K562 (cell line): ENCODE measurements around the gene LIMD2. TPM values are rescaled to one million over a fixed set of nuclear protein-coding genes. Genes with fewer than 3 reads are reported as not detected.

Experiments used
- ATAC-seq: fragments of 200-7000 bp; cut with Tn5 transposase; 3 replicates; pipeline ENCODE4 v1.9.1; 2020; ENCODE audit warnings: moderate library complexity
- BruUV-seq: library from RNA; stranded (reverse); fragments of 400-500 nt; replicated peaks from 2 replicates; lab custom pipeline; 2021; lab: Mats Ljungman, UMichigan
- CTCF ChIA-PET: fragments of 300-600 bp; formaldehyde crosslinking; extraction: SDS; loops from one replicate; lab custom pipeline; 2021; ENCODE audit warnings: low intra/inter-chr PET ratio; lab: Yijun Ruan, JAX
- POLR2A ChIA-PET: fragments of 300-600, 350-650 bp; sonication (Branson Sonifier 250); formaldehyde crosslinking; extraction: SDS; loops from one replicate; lab custom pipeline; 2021; ENCODE audit warnings: antibody characterized with exemption, inconsistent platforms; lab: Yijun Ruan, JAX
- DNase-seq, 4 experiments: peaks; one replicate each; pipeline versions ENCODE4 v3.0.0 to v3.0.0-alpha.2; 2011 to 2018; ENCODE audit warnings: low spot score in 3 of 4, mixed read lengths in 3 of 4; ENCODE audit errors: extremely low read depth in 1 of 4
- FAIRE-seq: peaks from 2 replicates; lab custom pipeline; 2011; peaks lifted over from hg19 to GRCh38; lab: Jason Lieb, UNC
- H2AFZ ChIP-seq: 2 replicates; pipeline ENCODE4 v1.6.0; 2011; ENCODE audit warnings: low read depth, low read length, control low read depth, inconsistent platforms
- H3K27ac ChIP-seq: fragments of 200-600 bp; 3 replicates; pipeline ENCODE4 v1.8.0; 2011; ENCODE audit warnings: low read depth, mild to moderate bottlenecking, control low read depth, inconsistent platforms, low read length, moderate library complexity, mixed read lengths; ENCODE audit errors: extremely low read depth
- H3K27me3 ChIP-seq, 2 experiments: fragments of 300-600 bp in 1 of 2; 2 replicates in 1 of 2; 3 replicates in 1 of 2; pipeline versions ENCODE4 v1.6.0 to v1.8.0; 2011; ENCODE audit warnings: inconsistent platforms in 2 of 2, low read length in 2 of 2, mild to moderate bottlenecking in 1 of 2, mixed read lengths in 1 of 2, moderate library complexity in 1 of 2; ENCODE audit not compliant: control insufficient read depth in 2 of 2, insufficient read depth in 2 of 2
- H3K36me3 ChIP-seq: fragments of 300-600 bp; 3 replicates; pipeline ENCODE4 v1.8.0; 2011; ENCODE audit warnings: mild to moderate bottlenecking, low read length, inconsistent platforms; ENCODE audit not compliant: control insufficient read depth, insufficient read depth
- H3K4me1 ChIP-seq, 2 experiments: fragments of 200-600 bp in 1 of 2; replicated peaks in 1 of 2; 2 replicates in 1 of 2; 3 replicates in 1 of 2; pipeline versions ENCODE4 v1.5.1 to v1.8.0; 2011; ENCODE audit warnings: inconsistent platforms in 2 of 2, low read length in 2 of 2, mild to moderate bottlenecking in 1 of 2, mixed read lengths in 1 of 2, moderate library complexity in 1 of 2; ENCODE audit not compliant: control insufficient read depth in 2 of 2, insufficient read depth in 2 of 2
- H3K4me2 ChIP-seq: 2 replicates; pipeline ENCODE4 v1.6.1; 2011; ENCODE audit warnings: low read length, control low read depth, inconsistent platforms, mixed read lengths; ENCODE audit not compliant: insufficient read depth
- H3K4me3 ChIP-seq: fragments of 200-600 bp; sonication (generic), shearing (Covaris generic); 2 replicates; pipeline ENCODE4 v1.5.1; 2016; ENCODE audit warnings: control low read depth, inconsistent platforms
- H3K79me2 ChIP-seq: fragments of 200-600 bp; 3 replicates; pipeline ENCODE4 v1.8.0; 2011; ENCODE audit warnings: low read length, inconsistent platforms; ENCODE audit not compliant: control insufficient read depth, insufficient read depth
- H3K9ac ChIP-seq, 2 experiments: 2 replicates each; pipeline versions ENCODE4 v1.6.0 to v1.6.1; 2011; ENCODE audit warnings: low read depth in 2 of 2, low read length in 2 of 2, control low read depth in 1 of 2, inconsistent platforms in 1 of 2, mild to moderate bottlenecking in 1 of 2, mixed read lengths in 1 of 2; ENCODE audit not compliant: insufficient read depth in 1 of 2
- H3K9me1 ChIP-seq: one replicate; pipeline ENCODE4 v1.6.0; 2011; ENCODE audit warnings: inconsistent platforms, mild to moderate bottlenecking, low read length, moderate library complexity; ENCODE audit not compliant: control insufficient read depth, insufficient read depth
- H3K9me3 ChIP-seq: replicated peaks from 2 replicates; pipeline ENCODE4 v1.5.1; 2011; ENCODE audit warnings: low read depth, low read length, inconsistent platforms; ENCODE audit not compliant: control insufficient read depth, insufficient read depth
- H4K20me1 ChIP-seq: replicated peaks from 2 replicates; pipeline ENCODE4 v1.6.1; 2011; ENCODE audit warnings: low read length, inconsistent platforms, mixed read lengths; ENCODE audit not compliant: control insufficient read depth, insufficient read depth
- ADNP ChIP-seq: fragments of 200-800 bp; sonication (Bioruptor generic); IDR thresholded peaks from 2 replicates; pipeline ENCODE4 v1.6.1; 2016; ENCODE audit warnings: missing genetic modification characterization, missing compliant biosample characterization
- BCOR ChIP-seq: fragments of 450-650 bp; IDR thresholded peaks from 2 replicates; pipeline ENCODE4 v1.6.1; 2016
- CREBBP ChIP-seq: IDR thresholded peaks from one replicate; pipeline ENCODE4 v1.6.1; 2012; ENCODE audit warnings: low read depth, mild to moderate bottlenecking, control low read depth, inconsistent platforms, low read length
- GATAD2A ChIP-seq: fragments of 450-650 bp; IDR thresholded peaks from 2 replicates; pipeline ENCODE4 v1.6.1; 2017
- MAZ ChIP-seq, 2 experiments: fragments of 450-650 bp in 1 of 2; sonication (generic) in 1 of 2; formaldehyde crosslinking; IDR thresholded peaks in 1 of 2; conservative IDR thresholded peaks in 1 of 2; 2 replicates each; pipeline versions ENCODE4 v1.4.0 to v1.5.0; 2020; ENCODE audit warnings: mild to moderate bottlenecking in 1 of 2, missing genetic modification reagents in 1 of 2
- MBD1 ChIP-seq: fragments of 250-450 bp; sonication (Bioruptor Pico); IDR thresholded peaks from 2 replicates; pipeline ENCODE4 v1.8.0; 2022; ENCODE audit warnings: inconsistent platforms
- MEF2D ChIP-seq: conservative IDR thresholded peaks from 2 replicates; pipeline ENCODE4 v1.6.1; 2016; ENCODE audit warnings: low read depth, missing genetic modification characterization, missing compliant biosample characterization
- MYC ChIP-seq, 2 experiments: fragments of 250-450 bp in 1 of 2; sonication (Bioruptor Pico) in 1 of 2; IDR thresholded peaks; 2 replicates each; pipeline versions ENCODE4 v1.5.1 to v1.6.1; 2012 to 2021; ENCODE audit warnings: low read depth in 2 of 2, borderline replicate concordance in 1 of 2, improper control_type of control experiment in 1 of 2, low read length in 1 of 2, mild to moderate bottlenecking in 1 of 2, moderate library complexity in 1 of 2
- NR4A1 ChIP-seq, 2 experiments: fragments of 250-450 bp in 1 of 2; fragments of 450-650 bp in 1 of 2; sonication (Bioruptor Pico) in 1 of 2; IDR thresholded peaks; 2 replicates each; pipeline versions ENCODE4 v1.4.0 to v1.6.1; 2016 to 2020; ENCODE audit warnings: mild to moderate bottlenecking in 2 of 2, missing compliant biosample characterization in 1 of 2, missing genetic modification characterization in 1 of 2, moderate library complexity in 1 of 2
- SRSF9 ChIP-seq: fragments of 200-400 bp; formaldehyde crosslinking; IDR thresholded peaks from 2 replicates; pipeline ENCODE4 v1.6.1; 2017; ENCODE audit warnings: low read depth, low read length, borderline replicate concordance
- ZNF592 ChIP-seq: fragments of 450-650 bp; IDR thresholded peaks from 2 replicates; pipeline ENCODE4 v1.6.1; 2017; ENCODE audit warnings: antibody characterized with exemption, mild to moderate bottlenecking
- WGBS: fragments of 100-300 bp; shearing (Covaris generic); methylation state at CpG from one replicate; pipeline ENCODE4 v1.1.6; 2016; ENCODE audit warnings: low coverage, mixed read lengths; ENCODE audit not compliant: insufficient coverage; ENCODE audit errors: missing lambda C conversion rate; 5-methylcytosine and 5-hydroxymethylcytosine counted together
- in situ Hi-C: fragments of 300-500 bp; cut with MboI; formaldehyde crosslinking; loops from 4 replicates; pipeline ENCODE4 v1.15.0; 2018; ENCODE audit warnings: inconsistent platforms, mixed read lengths
- intact Hi-C: fragments of 100-400 bp; cut with micrococcal nuclease; formaldehyde crosslinking; loops from 2 replicates; pipeline ENCODE4 v1.14.2; 2022
- polyA plus RNA-seq, 8 experiments: library from polyadenylated mRNA; depleted of rRNA in 4 of 8; stranded (reverse) in 5 of 8; unstranded in 3 of 8; fragments of >200 nt; fragmentation: Nextera tagmentation in 2 of 8; fragmentation: Illumina TruSeq in 1 of 8; extraction: Ambion mirVana in 2 of 8; extraction: Trizol in 1 of 8; gene quantifications; 2 replicates each; pipeline versions ENCODE4 v1.2.1 to v1.2.3, GENCODE V29; 2011 to 2014; ENCODE audit warnings: inconsistent platforms in 1 of 8, missing spikeins in 1 of 8
- total RNA-seq, 7 experiments: library from RNA; depleted of rRNA in 6 of 7; stranded (reverse); fragments of >200 nt in 6 of 7; fragmentation: Illumina TruSeq in 2 of 7; extraction: Trizol in 2 of 7; gene quantifications; 2 replicates each; pipeline versions ENCODE4 v1.2.1 to v1.2.3, GENCODE V29; 2011 to 2021; ENCODE audit warnings: low replicate concordance in 1 of 7
- TF ChIP-seq, protein P1 (sequence below): fragments of 250-450 bp; sonication (Bioruptor Pico); IDR thresholded peaks from 2 replicates; pipeline ENCODE4 v1.4.0; 2020; ENCODE audit warnings: borderline replicate concordance
- TF ChIP-seq, protein P2 (sequence below): fragments of 450-650 bp; formaldehyde crosslinking; IDR thresholded peaks from 2 replicates; pipeline ENCODE4 v1.4.0; 2020; ENCODE audit warnings: mild to moderate bottlenecking, mixed read lengths

LIMD2 gene
- total and polyA plus RNA-seq, 9 of the 15 experiments (the other 6 are each of a cell fraction or from before 2014, with no cell fraction given), result 0.07 to 11.2 (median 2.8) TPM

DNA sequence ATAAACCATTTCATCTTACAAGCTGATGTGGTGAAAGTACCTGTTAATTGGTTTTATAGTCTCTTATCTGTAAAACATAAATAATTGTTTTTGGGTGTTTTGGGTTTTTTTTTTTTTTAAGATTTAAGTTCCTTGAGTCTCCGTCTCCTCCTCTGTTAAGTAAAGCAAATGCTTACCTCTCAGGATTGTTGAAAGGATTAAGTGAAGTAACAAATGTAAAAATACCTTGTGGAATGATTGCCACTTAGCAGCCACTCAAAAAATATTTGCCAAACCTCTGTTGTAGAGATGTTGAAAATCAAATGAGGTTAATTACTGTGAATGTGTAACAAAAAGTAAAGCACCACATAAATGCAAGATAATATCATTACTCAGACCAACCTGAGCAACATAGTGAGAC lies 19.2 kb downstream of the LIMD2 start:
- Histone ChIP-seq H3K4me3 (no peak overlapping the region), H3K27me3 (no peaks in the 10 kb centered on the region), H3K4me1 (peaks cover 6 to 11% of the 10 kb centered on the region in 2 experiments), H3K4me2 (no peak overlapping the region), H4K20me1 (no peaks in the 10 kb centered on the region), H3K79me2 (no peaks in the 10 kb centered on the region), H3K27ac (no peak overlapping the region), H3K9me3 (no peaks in the 10 kb centered on the region), H3K9me1 (no peaks in the 10 kb centered on the region), H3K36me3 (peaks cover 25% of the 10 kb centered on the region; the same call in 2 of the 3 replicates), H2AFZ (no peak overlapping the region), H3K9ac (no peak overlapping the region)
- FAIRE-seq, result no peak
- no TSS peak for BruUV-seq
- POLR2A ChIA-PET, result no interaction called here
- CTCF ChIA-PET, result no interaction called here
- in situ Hi-C loops (no loop called here), intact Hi-C loops (no loop called here)
- 91% methylated on average over 1 of the region's 1 CpG for WGBS
- no peak for ATAC-seq
- no peak for DNase-seq
- TF ChIP-seq BCOR, result no peak
- no peak for TF ChIP-seq NR4A1 (CRISPR knock-in tag; IDR thresholded peaks at IDR 0.05)
- TF ChIP-seq NR4A1 (tag; IDR thresholded peaks at IDR 0.05), result no peak
- TF ChIP-seq, protein P1, sequence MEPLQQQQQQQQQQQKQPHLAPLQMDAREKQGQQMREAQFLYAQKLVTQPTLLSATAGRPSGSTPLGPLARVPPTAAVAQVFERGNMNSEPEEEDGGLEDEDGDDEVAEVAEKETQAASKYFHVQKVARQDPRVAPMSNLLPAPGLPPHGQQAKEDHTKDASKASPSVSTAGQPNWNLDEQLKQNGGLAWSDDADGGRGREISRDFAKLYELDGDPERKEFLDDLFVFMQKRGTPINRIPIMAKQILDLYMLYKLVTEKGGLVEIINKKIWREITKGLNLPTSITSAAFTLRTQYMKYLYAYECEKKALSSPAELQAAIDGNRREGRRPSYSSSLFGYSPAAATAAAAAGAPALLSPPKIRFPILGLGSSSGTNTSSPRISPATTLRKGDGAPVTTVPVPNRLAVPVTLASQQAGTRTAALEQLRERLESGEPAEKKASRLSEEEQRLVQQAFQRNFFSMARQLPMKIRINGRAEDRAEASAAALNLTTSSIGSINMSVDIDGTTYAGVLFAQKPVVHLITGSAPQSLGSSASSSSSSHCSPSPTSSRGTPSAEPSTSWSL (CRISPR knock-in tag), result no peak
- TF ChIP-seq MEF2D (tag), result no peak
- no peak for TF ChIP-seq SRSF9
- TF ChIP-seq MYC (IDR thresholded peaks at IDR 0.05; ENCODE audit: low read depth, low read length), result no peak
- TF ChIP-seq MYC (CRISPR knock-in tag; IDR thresholded peaks at IDR 0.05; ENCODE audit: borderline replicate concordance, low read depth), result no peak
- TF ChIP-seq, protein P2, sequence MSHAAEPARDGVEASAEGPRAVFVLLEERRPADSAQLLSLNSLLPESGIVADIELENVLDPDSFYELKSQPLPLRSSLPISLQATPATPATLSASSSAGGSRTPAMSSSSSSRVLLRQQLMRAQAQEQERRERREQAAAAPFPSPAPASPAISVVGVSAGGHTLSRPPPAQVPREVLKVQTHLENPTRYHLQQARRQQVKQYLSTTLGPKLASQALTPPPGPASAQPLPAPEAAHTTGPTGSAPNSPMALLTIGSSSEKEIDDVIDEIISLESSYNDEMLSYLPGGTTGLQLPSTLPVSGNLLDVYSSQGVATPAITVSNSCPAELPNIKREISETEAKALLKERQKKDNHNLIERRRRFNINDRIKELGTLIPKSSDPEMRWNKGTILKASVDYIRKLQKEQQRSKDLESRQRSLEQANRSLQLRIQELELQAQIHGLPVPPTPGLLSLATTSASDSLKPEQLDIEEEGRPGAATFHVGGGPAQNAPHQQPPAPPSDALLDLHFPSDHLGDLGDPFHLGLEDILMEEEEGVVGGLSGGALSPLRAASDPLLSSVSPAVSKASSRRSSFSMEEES (CRISPR knock-in tag), result no peak
- TF ChIP-seq ZNF592, result no peak
- no peak for TF ChIP-seq MAZ (CRISPR knock-in tag; conservative IDR thresholded peaks at IDR 0.05 in 1 of 2, IDR thresholded peaks at IDR 0.05 in 1 of 2)
- TF ChIP-seq GATAD2A, result no peak
- no peak for TF ChIP-seq ADNP
- TF ChIP-seq CREBBP, result no peak
- no peak for TF ChIP-seq MBD1
